Retinal pigment epithelial cell (primary cell): ENCODE measurements around the gene ITGA3.

Source experiments
- DNase-seq: peaks from one replicate; pipeline ENCODE4 v3.0.0-alpha.2; 2010; ENCODE audit warnings: low read depth
- H3K4me3 ChIP-seq: 2 replicates; pipeline ENCODE4 v1.5.1; 2011; ENCODE audit warnings: mild to moderate bottlenecking, low read length, control low read depth, moderate library complexity
- CTCF ChIP-seq: conservative IDR thresholded peaks from 2 replicates; pipeline ENCODE4 v1.5.1; 2011; ENCODE audit warnings: low read depth, low read length, control low read depth, inconsistent platforms

The ITGA3 gene

DNA sequence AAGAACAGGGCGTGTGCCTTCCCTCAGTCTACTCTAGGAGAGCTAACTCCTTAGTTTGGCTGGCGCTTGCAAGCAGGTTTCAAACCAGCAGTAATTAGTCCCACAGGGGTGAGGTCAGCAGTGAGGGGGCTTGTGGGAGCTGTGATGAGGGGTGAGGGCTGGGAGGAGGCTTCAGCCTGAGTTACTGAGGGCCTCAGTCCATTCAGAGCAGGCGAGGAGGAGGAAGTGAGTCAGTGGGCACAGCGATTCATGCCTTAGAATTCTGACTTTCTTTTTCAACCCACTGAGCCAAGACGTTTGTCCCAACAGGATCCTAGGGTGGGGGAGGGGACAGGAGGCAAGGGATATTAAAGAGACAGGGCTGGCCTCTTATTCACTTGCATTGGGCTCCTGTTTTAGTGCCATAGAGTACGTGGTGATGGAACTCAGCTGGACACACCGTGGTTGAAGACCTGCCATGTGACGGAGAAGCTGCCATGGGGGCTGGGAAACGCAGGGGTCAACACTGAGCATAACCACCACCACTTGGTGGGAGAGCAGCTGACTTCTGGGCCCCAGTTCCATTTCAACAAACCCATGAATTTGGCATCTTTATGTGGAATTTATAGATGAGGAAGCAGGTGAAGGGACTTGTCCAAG is 8.3 kb upstream of the ITGA3 start:
- no peak overlapping the region for H3K4me3 ChIP-seq

GRCh38 chr17:50048146-50048720 is 7.7 kb upstream of the ITGA3 start:
- no peak for TF ChIP-seq CTCF
- H3K4me3 ChIP-seq, result no peak overlapping the region

More for the DNA sequence above, 8.3 kb upstream of the ITGA3 start:
- TF ChIP-seq CTCF, result no peak
- no peak for DNase-seq

DNA sequence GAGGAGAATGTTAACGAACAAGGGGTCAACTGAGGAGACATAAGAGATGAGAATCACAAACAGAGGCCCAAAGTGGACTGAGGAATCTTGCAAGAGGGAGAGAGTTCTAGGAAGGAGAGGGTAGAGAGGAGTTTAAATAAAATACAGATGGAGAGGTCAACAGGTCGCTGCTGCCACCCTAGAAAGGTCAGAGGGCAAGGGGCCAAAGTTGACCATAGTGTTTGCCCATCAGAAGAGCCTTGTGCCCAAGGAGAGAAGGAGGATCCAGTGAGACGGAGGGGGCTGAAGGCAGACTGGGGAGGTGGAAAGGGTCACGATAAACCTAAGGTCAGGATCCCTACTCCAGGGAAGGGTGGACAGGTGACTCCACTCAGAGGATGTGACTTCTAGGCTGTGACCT is 6.9 kb upstream of the ITGA3 start:
- DNase-seq, result no peak
- TF ChIP-seq CTCF, result no peak
- no peak overlapping the region for H3K4me3 ChIP-seq

More at GRCh38 chr17:50048146-50048720, 7.7 kb upstream of the ITGA3 start:
- DNase-seq, result no peak

DNA sequence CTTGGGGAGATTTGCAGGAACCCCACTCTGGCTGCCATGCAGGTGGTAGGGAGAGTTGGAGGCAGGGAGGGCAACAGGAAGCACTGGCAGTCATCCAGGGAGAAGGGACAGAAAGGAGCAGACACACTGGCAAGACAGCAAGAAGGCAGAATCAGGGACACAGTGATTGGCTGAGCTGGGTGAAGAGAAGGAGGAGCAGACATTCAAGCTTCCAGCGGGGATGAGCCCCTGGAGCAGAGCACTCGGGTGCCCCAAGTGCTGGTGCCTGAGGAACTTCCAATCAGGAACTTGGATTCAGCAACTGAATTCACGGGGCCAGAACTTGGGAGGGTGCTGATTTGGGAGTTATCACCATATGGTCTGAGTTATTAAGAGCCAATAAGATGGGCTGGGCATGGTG is 6.3 kb upstream of the ITGA3 start:
- DNase-seq, result no peak

DNA sequence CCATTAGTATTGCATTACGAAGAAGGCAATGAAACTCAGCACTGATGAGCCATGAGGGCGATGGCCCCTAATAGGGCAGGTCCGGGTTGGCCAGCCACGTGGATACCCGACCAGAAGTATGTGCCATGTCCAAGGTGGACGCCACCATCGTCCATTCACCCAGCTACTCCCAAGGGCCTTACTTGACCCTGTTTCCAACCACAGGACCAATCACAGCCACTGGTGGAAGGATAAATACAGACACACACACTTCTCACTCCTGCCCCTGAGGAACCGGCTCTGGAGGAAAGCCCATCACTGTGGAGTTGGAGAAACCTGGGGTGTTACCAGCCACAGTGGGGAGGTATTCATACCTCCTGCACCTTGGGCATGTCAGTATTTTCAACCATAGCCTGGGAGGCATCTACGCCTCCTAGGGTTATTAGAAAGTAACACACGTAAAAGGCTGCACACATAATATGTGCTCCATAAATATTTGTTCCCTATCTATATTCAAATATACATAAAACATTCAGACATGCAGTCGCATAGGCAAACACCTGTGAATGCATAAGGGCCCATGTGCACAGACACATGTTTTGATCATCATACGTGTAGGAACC is 5.4 kb upstream of the ITGA3 start:
- TF ChIP-seq CTCF, result no peak
- H3K4me3 ChIP-seq, result no peak overlapping the region
- no peak for DNase-seq

More for the DNA sequence above, 6.3 kb upstream of the ITGA3 start:
- H3K4me3 ChIP-seq, result no peak overlapping the region
- no peak for TF ChIP-seq CTCF

DNA sequence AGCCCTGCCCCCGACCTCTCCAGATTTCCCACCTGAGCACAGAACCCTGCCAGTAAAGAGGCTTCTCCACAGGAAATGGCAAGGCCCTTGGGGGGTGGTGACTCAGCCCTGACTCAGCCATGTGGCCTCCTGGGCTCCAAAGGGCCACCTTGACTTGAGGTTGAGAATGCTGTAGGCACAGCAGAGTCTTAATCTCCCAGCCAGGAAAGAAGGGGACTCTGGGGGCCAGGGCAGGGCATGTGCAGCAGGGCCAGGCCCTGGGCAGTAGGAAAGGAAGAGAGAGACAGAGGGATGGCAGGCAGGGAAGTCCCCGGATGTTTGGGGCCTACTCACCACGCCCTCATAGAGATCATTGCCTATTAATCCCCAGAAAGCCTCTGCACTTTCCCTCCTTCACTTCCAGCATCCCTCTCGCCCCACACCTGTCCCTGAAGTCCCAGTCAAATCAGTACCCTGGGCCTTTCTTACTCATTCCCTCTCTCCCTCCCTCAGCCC is 4.8 kb upstream of the ITGA3 start:
- TF ChIP-seq CTCF, result no peak
- no peak for DNase-seq
- no peak overlapping the region for H3K4me3 ChIP-seq

GRCh38 chr17:50051606-50052005 is 4.3 kb upstream of the ITGA3 start:
- no peak for DNase-seq
- TF ChIP-seq CTCF, result no peak
- H3K4me3 ChIP-seq, result no peak overlapping the region
